Chondrocyte (in vitro differentiated cells): ENCODE data around the gene SLC4A1AP. TPM values are rescaled to one million over a fixed set of nuclear protein-coding genes. Genes with fewer than 3 reads are reported as not detected.

Experiments
- DNase-seq: peaks from one replicate; pipeline ENCODE4 v3.0.0; 2021; ENCODE audit warnings: mixed read lengths, low spot score
- H3K27ac Mint-ChIP-seq: one replicate; pipeline ENCODE4 v1.8.0; 2021; ENCODE audit warnings: mild to moderate bottlenecking, moderate library complexity, mixed read lengths; ENCODE audit not compliant: unreplicated experiment
- H3K27me3 Mint-ChIP-seq: 2 replicates; pipeline ENCODE4 v1.8.0; 2021; ENCODE audit warnings: low read depth, mixed read lengths
- H3K36me3 Mint-ChIP-seq: 2 replicates; pipeline ENCODE4 v1.8.0; 2021; ENCODE audit warnings: low read depth, mixed read lengths
- H3K4me1 Mint-ChIP-seq: 2 replicates; pipeline ENCODE4 v1.8.0; 2021; ENCODE audit warnings: low read depth, mild to moderate bottlenecking, mixed read lengths
- H3K4me3 Mint-ChIP-seq: one replicate; pipeline ENCODE4 v1.8.0; 2021; ENCODE audit warnings: mild to moderate bottlenecking, moderate library complexity, mixed read lengths; ENCODE audit not compliant: unreplicated experiment
- H3K9me3 Mint-ChIP-seq: 2 replicates; pipeline ENCODE4 v1.8.0; 2021; ENCODE audit warnings: low read depth, mixed read lengths
- total RNA-seq: library from RNA; stranded (reverse); gene quantifications from 3 replicates; pipeline ENCODE4 v1.2.1, GENCODE V29; 2021
- TF ChIP-seq, protein P1 (sequence below): fragments of 200-600 bp; sonication (generic); IDR thresholded peaks from 2 replicates; pipeline ENCODE4 v1.5.0; 2021; ENCODE audit warnings: antibody characterized with exemption, mild to moderate bottlenecking, moderate library complexity

SLC4A1AP gene
- total RNA-seq, 1 donor from 2014 or later = 18.8 TPM

- Mint-ChIP-seq H3K36me3 (no peaks in the 10 kb centered on the region), H3K27ac (peak overlapping the region; percentile 72), H3K9me3 (no peaks in the 10 kb centered on the region), H3K4me3 (no peak overlapping the region), H3K27me3 (no peaks in the 10 kb centered on the region), H3K4me1 (peaks cover 80% of the 10 kb centered on the region)
- TF ChIP-seq, protein P1, sequence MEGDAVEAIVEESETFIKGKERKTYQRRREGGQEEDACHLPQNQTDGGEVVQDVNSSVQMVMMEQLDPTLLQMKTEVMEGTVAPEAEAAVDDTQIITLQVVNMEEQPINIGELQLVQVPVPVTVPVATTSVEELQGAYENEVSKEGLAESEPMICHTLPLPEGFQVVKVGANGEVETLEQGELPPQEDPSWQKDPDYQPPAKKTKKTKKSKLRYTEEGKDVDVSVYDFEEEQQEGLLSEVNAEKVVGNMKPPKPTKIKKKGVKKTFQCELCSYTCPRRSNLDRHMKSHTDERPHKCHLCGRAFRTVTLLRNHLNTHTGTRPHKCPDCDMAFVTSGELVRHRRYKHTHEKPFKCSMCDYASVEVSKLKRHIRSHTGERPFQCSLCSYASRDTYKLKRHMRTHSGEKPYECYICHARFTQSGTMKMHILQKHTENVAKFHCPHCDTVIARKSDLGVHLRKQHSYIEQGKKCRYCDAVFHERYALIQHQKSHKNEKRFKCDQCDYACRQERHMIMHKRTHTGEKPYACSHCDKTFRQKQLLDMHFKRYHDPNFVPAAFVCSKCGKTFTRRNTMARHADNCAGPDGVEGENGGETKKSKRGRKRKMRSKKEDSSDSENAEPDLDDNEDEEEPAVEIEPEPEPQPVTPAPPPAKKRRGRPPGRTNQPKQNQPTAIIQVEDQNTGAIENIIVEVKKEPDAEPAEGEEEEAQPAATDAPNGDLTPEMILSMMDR = peak; percentile 97
- DNase-seq = no peak
Measured at GRCh38 chr2:27703638-27704341, 40.1 kb downstream of the SLC4A1AP start.

- no peaks in the 10 kb centered on the region for H3K9me3 Mint-ChIP-seq
- no peak for DNase-seq
- TF ChIP-seq, protein P1 = no peak
- no peaks in the 10 kb centered on the region for H3K27me3 Mint-ChIP-seq
- no peak overlapping the region for H3K4me3 Mint-ChIP-seq
- no peaks in the 10 kb centered on the region for H3K36me3 Mint-ChIP-seq
- peak overlapping the region; percentile 72 for H3K27ac Mint-ChIP-seq
- H3K4me1 Mint-ChIP-seq = peaks cover 84% of the 10 kb centered on the region
Measured at GRCh38 chr2:27704342-27704876, 40.7 kb downstream of the SLC4A1AP start.

- Mint-ChIP-seq H3K27ac (peak overlapping the region; percentile 98), H3K27me3 (no peaks in the 10 kb centered on the region), H3K4me1 (peaks cover 83% of the 10 kb centered on the region), H3K4me3 (peak overlapping the region; percentile 19), H3K36me3 (no peaks in the 10 kb centered on the region), H3K9me3 (no peaks in the 10 kb centered on the region)
- DNase-seq = no peak
- TF ChIP-seq, protein P1 = no peak
Measured at GRCh38 chr2:27705851-27706622, 42.3 kb downstream of the SLC4A1AP start.

DNA sequence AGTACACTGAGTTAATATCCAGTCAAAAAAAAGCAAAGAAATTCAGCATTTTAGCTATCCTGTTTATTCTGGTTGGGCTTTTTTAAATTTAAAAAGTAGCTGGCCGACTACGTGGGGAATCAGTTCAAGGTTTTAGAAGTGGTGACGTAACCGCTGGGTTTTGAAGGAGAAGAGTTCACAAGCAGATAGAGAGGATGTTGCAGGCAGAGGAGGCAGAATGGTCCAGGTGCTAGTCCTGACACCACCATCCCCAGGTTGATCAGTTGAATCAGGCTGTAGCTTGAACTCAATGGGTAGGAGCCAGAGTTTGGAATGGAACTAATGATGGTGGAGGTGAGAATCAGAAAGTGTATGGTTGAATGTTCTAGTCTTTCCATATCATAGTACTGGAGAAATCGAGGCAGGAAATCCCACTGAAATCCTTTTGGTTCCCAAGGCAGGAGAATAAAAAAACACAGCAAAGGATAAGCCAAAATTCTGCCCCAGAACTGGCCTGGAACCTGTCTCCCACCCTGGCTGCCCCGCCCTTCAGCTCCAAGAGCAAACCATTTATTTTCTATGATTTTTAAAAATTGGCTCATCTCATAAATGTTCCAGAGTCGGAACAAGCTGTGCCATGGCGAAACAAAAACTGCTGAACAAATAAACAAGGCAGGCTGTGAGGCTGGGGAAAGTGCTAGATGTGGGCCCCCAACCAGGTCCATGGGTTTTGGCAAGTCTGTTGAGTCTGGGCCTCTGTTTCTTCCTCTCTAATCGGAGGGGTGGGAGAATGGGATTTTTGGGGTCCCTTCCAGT is 44.0 kb downstream of the SLC4A1AP start:
- peak overlapping the region; percentile 49 for H3K27ac Mint-ChIP-seq
- no peaks in the 10 kb centered on the region for H3K36me3 Mint-ChIP-seq
- no peaks in the 10 kb centered on the region for H3K9me3 Mint-ChIP-seq
- TF ChIP-seq, protein P1 = no peak
- H3K4me3 Mint-ChIP-seq = no peak overlapping the region
- no peaks in the 10 kb centered on the region for H3K27me3 Mint-ChIP-seq
- H3K4me1 Mint-ChIP-seq = peaks cover 68% of the 10 kb centered on the region
- DNase-seq = no peak

DNA sequence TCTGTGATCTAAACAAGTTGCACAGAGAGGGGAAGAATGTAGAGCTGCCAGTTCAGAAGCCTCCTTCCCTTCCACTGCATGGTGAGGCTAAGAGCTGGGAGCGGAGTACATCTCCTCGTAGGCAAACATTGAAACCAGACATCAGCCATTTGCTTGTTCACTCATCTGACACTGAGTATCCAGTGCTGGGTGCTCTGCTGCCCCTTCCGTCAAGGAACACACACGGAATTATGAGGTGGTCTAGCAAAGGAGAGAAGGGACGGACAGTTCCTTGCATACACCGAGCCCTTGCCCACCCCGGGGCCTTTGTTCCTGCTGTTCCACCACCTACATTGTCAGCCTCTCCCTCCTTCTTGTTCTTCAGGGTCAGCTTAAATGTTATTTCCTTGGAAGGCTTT is 44.6 kb downstream of the SLC4A1AP start:
- TF ChIP-seq, protein P1 = no peak
- Mint-ChIP-seq H3K4me3 (no peak overlapping the region), H3K4me1 (peaks cover 62% of the 10 kb centered on the region), H3K9me3 (no peaks in the 10 kb centered on the region), H3K36me3 (no peaks in the 10 kb centered on the region), H3K27me3 (no peaks in the 10 kb centered on the region), H3K27ac (peak overlapping the region; percentile 68)
- no peak for DNase-seq
